Measurements from ENCODE around the gene DIP2B. TPM values are rescaled to one million over a fixed set of nuclear protein-coding genes. Genes with fewer than 3 reads are reported as not detected.

Gene DIP2B
- polyA plus RNA-seq, 1 donor from 2014 or later, result 44.0 TPM

Small RNAs within 50 kb of the gene (small RNA-seq; reads per million reads assigned to genes)
- gene RF00019 (0 to 1.2 (median 0) reads per million in 3 experiments), gene RNU6-238P (0 reads per million in 3 experiments), gene RNU6-769P (0 to 8.3 (median 0) reads per million in 3 experiments)

Other genes starting within 250 kb of the DIP2B start
- gene LIMA1, start 221.5 kb upstream of the DIP2B start, polyA plus RNA-seq, result 4.4 and 7.6 TPM in 2 replicates
- not detected in 2 replicates for gene FAM186A, start 108.4 kb upstream of the DIP2B start, polyA plus RNA-seq
- gene LARP4, start 104.1 kb upstream of the DIP2B start, polyA plus RNA-seq, result 14.2 and 17.8 TPM in 2 replicates

Measured in neural cell (in vitro differentiated cells).